NCI-H2171 treated with DMSO at 0.1 percent for 48 hours (cell line): ENCODE results near the gene ZNF3.

Experiments
- DNase-seq: peaks from one replicate; lab custom pipeline; 2025; lab: John Stamatoyannopoulos, UW

The ZNF3 gene

GRCh38 chr7:100088621-100089457 is 7.3 kb upstream of the ZNF3 start, which contains the start of gene COPS6:
Gene COPS6 (plus strand): TSS chr7:100088969. CDS start chr7:100088991, 22 bp downstream.
- peak; percentile 66 for DNase-seq

GRCh38 chr7:100088095-100088620 is 6.6 kb upstream of the ZNF3 start:
- no peak for DNase-seq

GRCh38 chr7:100087055-100087750 is 5.7 kb upstream of the ZNF3 start:
- DNase-seq = no peak

GRCh38 chr7:100085515-100085914 is 4.0 kb upstream of the ZNF3 start:
- no peak for DNase-seq

- DNase-seq = no peak
Observed at GRCh38 chr7:100082978-100083377, 1.5 kb upstream of the ZNF3 start.

GRCh38 chr7:100080907-100081534 is 502 bp downstream of the ZNF3 start:
- DNase-seq = no peak

- DNase-seq = no peak
Observed at GRCh38 chr7:100079024-100079560, 2.4 kb downstream of the ZNF3 start.

- DNase-seq = no peak
Observed at GRCh38 chr7:100077205-100077604, 4.3 kb downstream of the ZNF3 start.

GRCh38 chr7:100075418-100075817 is 6.1 kb downstream of the ZNF3 start:
- DNase-seq = no peak

- no peak for DNase-seq
Observed at GRCh38 chr7:100074841-100075240, 6.7 kb downstream of the ZNF3 start.

- no peak for DNase-seq
Observed at GRCh38 chr7:100072462-100072861, 9.1 kb downstream of the ZNF3 start.

- no peak for DNase-seq
Observed at GRCh38 chr7:100071018-100071723, 10.4 kb downstream of the ZNF3 start.

- DNase-seq = no peak
Observed at GRCh38 chr7:100069991-100070390, 11.5 kb downstream of the ZNF3 start.

- DNase-seq = no peak
Observed at GRCh38 chr7:100066953-100067352, 14.6 kb downstream of the ZNF3 start.

GRCh38 chr7:100065452-100066186 is 15.9 kb downstream of the ZNF3 start:
- no peak for DNase-seq

- no peak for DNase-seq
Observed at GRCh38 chr7:100064162-100064561, 17.4 kb downstream of the ZNF3 start.

- no peak for DNase-seq
Observed at GRCh38 chr7:100063376-100063775, 18.1 kb downstream of the ZNF3 start.

GRCh38 chr7:100061518-100062193 is 19.9 kb downstream of the ZNF3 start:
- DNase-seq = no peak

- DNase-seq = no peak
Observed at GRCh38 chr7:100059251-100059739, 22.2 kb downstream of the ZNF3 start.

GRCh38 chr7:100057006-100057405 is 24.5 kb downstream of the ZNF3 start:
- no peak for DNase-seq
